ENCODE data around the gene CDK11B.

DNA sequence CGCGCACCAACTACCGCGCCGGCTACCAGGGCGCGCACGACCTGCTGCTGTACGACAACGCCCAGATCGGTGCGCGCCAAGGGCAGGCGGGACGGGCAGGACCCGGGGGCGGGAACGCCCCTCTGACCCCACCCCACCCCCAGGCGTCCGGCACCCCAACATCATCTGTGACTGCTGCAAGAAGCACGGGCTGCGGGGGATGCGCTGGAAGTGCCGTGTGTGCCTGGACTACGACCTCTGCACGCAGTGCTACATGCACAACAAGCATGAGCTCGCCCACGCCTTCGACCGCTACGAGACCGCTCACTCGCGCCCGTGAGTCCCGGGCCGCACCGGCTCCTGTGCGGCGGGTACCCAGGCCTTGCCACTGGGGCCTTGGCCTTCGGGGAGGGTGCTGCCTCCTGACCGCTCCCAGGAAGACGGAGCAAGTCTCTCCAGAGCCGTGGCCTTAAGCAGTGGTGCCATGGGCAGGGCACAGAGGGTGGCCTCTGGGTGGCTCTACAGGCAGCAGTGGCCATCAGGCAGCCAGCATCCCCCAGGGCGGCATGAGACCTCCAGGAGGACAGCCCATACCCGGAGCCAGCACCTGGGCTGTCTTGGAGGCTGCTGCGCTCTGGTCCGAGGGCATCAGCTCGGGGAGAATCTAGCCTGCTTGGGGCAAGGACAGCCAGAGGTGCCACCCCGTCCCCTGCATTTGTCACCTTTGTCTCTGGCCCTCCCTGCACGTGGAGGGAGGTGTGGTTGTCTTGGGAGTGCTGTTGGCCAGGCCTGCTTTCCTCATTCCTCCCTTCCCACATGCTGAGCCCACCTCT is 35.0 kb downstream of the CDK11B start:
- TF ChIP-seq, protein P1, sequence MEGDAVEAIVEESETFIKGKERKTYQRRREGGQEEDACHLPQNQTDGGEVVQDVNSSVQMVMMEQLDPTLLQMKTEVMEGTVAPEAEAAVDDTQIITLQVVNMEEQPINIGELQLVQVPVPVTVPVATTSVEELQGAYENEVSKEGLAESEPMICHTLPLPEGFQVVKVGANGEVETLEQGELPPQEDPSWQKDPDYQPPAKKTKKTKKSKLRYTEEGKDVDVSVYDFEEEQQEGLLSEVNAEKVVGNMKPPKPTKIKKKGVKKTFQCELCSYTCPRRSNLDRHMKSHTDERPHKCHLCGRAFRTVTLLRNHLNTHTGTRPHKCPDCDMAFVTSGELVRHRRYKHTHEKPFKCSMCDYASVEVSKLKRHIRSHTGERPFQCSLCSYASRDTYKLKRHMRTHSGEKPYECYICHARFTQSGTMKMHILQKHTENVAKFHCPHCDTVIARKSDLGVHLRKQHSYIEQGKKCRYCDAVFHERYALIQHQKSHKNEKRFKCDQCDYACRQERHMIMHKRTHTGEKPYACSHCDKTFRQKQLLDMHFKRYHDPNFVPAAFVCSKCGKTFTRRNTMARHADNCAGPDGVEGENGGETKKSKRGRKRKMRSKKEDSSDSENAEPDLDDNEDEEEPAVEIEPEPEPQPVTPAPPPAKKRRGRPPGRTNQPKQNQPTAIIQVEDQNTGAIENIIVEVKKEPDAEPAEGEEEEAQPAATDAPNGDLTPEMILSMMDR (IDR thresholded peaks at IDR 0.05) = no peak
- TF ChIP-seq POLR2A (IDR thresholded peaks at IDR 0.05) = no peak

Data from thyroid gland (tissue), 4 donors.